Measurements from ENCODE around the gene PHF21A.

PHF21A gene

GRCh38 chr11:46072172-46072964 is 48.9 kb downstream of the PHF21A start:
- DNase-seq, result no peak

DNA sequence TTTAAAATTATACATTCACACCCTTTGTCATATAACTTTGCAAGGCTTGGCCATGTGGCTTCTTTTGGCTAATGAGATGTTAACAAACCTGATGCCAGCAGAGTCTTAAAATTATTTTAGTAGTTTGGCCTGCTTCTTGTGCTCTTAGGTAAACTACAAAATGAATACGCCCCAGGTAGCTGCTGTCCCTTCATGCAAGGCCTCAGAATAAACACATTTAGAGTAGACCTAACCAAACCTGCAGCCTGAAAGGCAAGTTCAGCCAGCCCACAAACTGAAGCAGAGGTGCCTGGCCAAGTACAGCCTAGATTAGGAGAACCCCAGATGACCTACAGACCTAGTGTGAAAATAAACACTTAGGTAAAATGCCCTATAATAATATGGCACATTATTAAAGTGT is 50.2 kb downstream of the PHF21A start:
- DNase-seq, result no peak

DNA sequence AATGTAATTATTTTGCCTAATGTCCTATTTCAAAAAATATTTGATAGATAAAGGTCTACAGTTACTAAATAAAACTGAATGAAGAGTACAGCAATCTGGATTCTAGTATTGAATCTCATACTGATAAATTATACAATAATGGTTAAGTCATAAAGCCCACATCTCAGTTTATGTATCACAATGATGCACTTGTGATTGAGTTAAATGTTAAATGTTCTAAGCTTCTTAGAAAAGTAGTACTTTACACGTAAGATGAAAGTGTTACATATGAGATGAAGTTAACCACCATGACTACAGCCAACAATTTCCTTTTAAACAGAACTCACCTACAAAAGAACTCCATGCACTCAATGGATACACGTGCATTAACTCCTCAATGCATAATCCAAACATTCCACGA is 51.7 kb downstream of the PHF21A start:
- DNase-seq, result no peak

- no peak for DNase-seq
Observed at GRCh38 chr11:46066335-46066734, 54.9 kb downstream of the PHF21A start.

DNA sequence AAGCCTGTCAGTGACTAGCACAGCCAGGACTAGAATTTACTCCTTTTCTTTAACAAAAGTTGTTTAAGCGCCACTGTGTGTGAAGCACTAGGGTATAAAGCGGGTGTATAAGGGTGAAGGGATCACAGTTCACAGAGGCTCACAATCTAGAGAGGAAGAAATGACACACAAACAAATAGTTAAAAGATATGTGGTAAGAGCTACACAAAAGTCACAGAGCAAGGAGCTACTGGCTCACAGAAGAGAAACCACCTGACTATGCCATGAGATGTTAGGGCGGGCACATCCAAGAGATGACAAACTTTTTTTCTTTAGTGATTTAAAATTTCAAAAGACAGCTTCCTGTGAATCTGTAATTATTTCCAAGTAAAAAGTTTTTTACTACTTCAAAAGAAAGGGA is 55.6 kb downstream of the PHF21A start:
- DNase-seq, result no peak

- DNase-seq, result no peak
Observed at GRCh38 chr11:46064221-46064620, 57.0 kb downstream of the PHF21A start.

- DNase-seq, result no peak
Observed at GRCh38 chr11:46063138-46063537, 58.1 kb downstream of the PHF21A start.

- DNase-seq, result no peak
Observed at GRCh38 chr11:46060013-46060412, 61.2 kb downstream of the PHF21A start.

GRCh38 chr11:46057489-46057888 is 63.8 kb downstream of the PHF21A start:
- DNase-seq, result no peak

DNA sequence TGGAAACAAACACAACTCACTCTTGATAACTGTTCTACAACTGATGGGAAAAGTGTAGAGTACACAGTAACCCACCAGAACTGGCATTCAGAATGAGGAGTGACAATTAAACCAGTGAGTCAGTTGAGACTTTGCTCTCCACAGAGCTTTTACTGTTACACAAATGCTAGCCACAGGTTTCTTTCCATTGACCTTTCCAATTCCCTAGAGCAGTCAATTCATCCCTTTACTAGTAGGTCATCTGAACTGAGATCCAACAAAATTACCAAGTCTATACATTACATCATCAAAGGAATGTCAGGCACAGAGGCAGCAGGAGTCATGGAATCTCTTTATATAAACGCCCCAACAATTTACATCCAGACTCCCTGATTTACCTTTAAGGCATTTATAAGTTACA is 65.9 kb downstream of the PHF21A start:
- no peak for DNase-seq

GRCh38 chr11:46051102-46051501 is 70.2 kb downstream of the PHF21A start:
- DNase-seq, result no peak

- DNase-seq, result no peak
Observed at GRCh38 chr11:46050662-46051061, 70.6 kb downstream of the PHF21A start.

DNA sequence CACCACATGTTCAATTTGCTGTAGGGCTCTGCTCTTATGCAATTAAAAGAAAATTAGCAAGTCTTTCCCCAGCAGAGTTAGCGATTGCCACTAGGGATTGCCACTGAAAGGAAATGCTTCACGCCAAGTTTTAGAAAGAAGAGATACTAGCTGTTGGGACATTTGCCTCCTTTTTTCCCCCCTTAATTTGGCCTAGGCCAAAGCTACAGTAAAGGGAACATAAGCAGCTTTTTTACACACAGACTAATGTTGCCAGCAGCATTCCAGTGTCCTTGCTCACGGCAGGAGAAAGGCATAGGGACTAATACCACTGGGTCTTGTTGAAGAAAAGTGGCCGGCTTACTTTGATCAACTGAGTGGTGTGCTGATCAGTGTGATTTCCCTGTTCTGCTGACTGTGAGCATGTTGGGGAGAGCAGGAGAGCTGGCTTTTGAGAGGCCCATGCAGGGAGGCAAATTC is 71.2 kb downstream of the PHF21A start:
- DNase-seq, result no peak

GRCh38 chr11:46049325-46049897 is 71.8 kb downstream of the PHF21A start:
- no peak for DNase-seq

DNA sequence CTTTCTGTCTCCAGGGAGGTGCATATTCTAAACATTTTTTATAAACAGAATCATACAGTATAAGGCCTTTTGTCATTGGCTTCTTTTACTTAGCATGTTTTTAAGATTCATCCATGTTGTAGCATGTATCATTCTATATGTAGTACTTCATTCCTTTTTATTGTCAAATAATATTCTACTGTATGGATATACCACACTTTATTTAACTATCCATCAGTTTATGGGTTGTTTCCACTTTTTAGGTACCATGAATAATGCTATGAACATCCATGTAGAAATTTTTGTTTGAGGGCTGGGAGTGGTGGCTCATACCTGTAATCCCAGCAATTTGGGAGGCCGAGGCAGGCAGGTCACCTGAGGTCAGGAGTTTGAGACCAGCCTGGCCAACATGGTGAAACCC is 73.1 kb downstream of the PHF21A start:
- no peak for DNase-seq

DNA sequence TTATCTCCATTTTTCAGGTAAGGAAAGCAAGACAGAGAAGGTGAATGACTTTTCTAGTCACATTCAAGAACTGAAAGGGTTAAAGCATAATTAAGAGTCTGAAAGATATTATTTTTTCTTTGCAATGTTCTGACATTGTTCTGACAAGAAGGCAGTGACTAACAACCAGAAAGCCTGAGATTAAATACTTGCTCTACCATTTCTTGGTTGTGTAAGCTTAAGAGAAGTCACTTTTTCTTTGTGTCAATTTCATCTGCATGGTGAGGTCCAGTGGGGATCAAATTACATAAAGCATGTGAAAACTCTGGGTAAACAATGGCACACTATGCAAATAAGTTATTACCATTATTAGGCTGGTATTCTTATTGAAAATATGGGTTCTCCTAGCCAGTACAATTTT is 73.7 kb downstream of the PHF21A start:
- DNase-seq, result no peak

- DNase-seq, result no peak
Observed at GRCh38 chr11:46045811-46046210, 75.4 kb downstream of the PHF21A start.

- DNase-seq, result no peak
Observed at GRCh38 chr11:46044601-46045000, 76.7 kb downstream of the PHF21A start.

DNA sequence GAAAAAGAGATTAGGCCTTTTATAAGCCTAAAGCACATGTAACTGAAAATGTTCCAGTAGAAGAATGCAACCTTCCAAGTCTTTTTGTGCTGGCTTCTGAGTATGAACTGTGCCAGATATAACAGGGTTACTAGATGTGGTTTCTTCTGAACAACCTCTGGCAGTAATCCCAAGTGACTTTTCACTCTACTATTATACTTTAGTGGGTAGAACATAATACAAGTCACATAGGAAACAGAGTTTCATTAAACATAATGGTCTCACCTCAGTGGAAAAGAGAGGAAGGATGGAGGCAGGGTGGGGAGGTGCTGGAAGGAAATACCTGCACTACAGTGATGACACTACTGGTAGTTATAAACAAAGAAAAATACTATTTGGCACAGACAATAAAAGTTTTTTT is 81.3 kb downstream of the PHF21A start:
- no peak for DNase-seq

- DNase-seq, result no peak
Observed at GRCh38 chr11:46038529-46038928, 82.7 kb downstream of the PHF21A start.

GRCh38 chr11:46036969-46037368 is 84.3 kb downstream of the PHF21A start:
- DNase-seq, result no peak

- DNase-seq, result no peak
Observed at GRCh38 chr11:46036009-46036408, 85.2 kb downstream of the PHF21A start.

- DNase-seq, result no peak
Observed at GRCh38 chr11:46034041-46034440, 87.2 kb downstream of the PHF21A start.

DNA sequence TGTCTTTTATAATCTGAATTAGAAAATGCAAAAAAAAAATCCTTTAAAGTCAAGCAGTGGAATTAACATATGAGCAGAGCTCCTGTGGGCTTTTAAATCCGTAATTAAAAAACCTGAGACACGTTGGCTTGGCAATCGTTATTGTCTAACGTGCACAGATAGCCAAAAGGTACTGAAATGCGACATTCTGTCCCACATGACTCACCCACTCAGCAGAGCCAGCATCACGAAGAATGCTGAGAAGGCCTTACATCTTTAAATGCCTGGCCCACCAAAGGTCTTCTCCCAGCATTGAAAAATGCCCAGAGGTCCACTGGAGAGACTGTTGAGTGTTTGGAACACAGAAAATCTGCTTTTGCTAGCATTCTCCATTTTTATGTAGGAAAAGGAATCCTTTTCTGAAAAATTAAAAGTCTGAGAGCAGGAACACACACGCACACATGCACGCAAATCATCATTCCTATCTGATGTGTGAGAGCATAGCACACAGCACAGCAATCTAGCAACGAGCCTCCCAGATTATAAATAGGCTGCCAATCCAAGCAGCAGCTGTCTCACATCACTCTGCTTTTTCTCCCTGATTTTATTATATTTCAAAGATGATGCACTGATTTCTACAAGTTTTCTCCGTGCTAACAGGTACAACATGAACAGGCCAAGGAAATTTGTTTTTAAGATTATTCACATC is 94.5 kb downstream of the PHF21A start:
- DNase-seq, result no peak
